ENCODE results near the gene RAD51B.

The RAD51B gene

GRCh38 chr14:67957946-67958345 is 138.4 kb downstream of the RAD51B start:
- DNase-seq (ENCODE audit: extremely low read depth, insufficient read length): no peak
- TF ChIP-seq CTCF (IDR thresholded peaks at IDR 0.05; ENCODE audit: insufficient read depth, low read length, poor library complexity, severe bottlenecking): no peak
- Histone ChIP-seq H3K36me3 (ENCODE audit: control insufficient read depth, insufficient read depth, low read length) (no peaks in the 10 kb centered on the region), H3K4me3 (replicated peaks; ENCODE audit: low read depth, low read length) (no peak overlapping the region), H3K27me3 (replicated peaks; ENCODE audit: control insufficient read depth, insufficient read depth, low read length) (no peaks in the 10 kb centered on the region)

- no peaks in the 10 kb centered on the region for H3K36me3 ChIP-seq (ENCODE audit: control insufficient read depth, insufficient read depth, low read length)
- DNase-seq (ENCODE audit: extremely low read depth, insufficient read length): no peak
- no peaks in the 10 kb centered on the region for H3K27me3 ChIP-seq (replicated peaks; ENCODE audit: control insufficient read depth, insufficient read depth, low read length)
- H3K4me3 ChIP-seq (replicated peaks; ENCODE audit: low read depth, low read length): no peak overlapping the region
- TF ChIP-seq CTCF (IDR thresholded peaks at IDR 0.05; ENCODE audit: insufficient read depth, low read length, poor library complexity, severe bottlenecking): no peak
Measured at GRCh38 chr14:67961676-67962075, 142.1 kb downstream of the RAD51B start.

GRCh38 chr14:67962215-67962644 is 142.7 kb downstream of the RAD51B start:
- Histone ChIP-seq H3K4me3 (replicated peaks; ENCODE audit: low read depth, low read length) (no peak overlapping the region), H3K36me3 (ENCODE audit: control insufficient read depth, insufficient read depth, low read length) (no peaks in the 10 kb centered on the region), H3K27me3 (replicated peaks; ENCODE audit: control insufficient read depth, insufficient read depth, low read length) (no peaks in the 10 kb centered on the region)
- DNase-seq (ENCODE audit: extremely low read depth, insufficient read length): peak; percentile 63
- no peak for TF ChIP-seq CTCF (IDR thresholded peaks at IDR 0.05; ENCODE audit: insufficient read depth, low read length, poor library complexity, severe bottlenecking)

GRCh38 chr14:67963545-67963944 is 144.0 kb downstream of the RAD51B start:
- Histone ChIP-seq H3K27me3 (replicated peaks; ENCODE audit: control insufficient read depth, insufficient read depth, low read length) (no peaks in the 10 kb centered on the region), H3K36me3 (ENCODE audit: control insufficient read depth, insufficient read depth, low read length) (no peaks in the 10 kb centered on the region), H3K4me3 (replicated peaks; ENCODE audit: low read depth, low read length) (no peak overlapping the region)
- DNase-seq (ENCODE audit: extremely low read depth, insufficient read length): no peak
- no peak for TF ChIP-seq CTCF (IDR thresholded peaks at IDR 0.05; ENCODE audit: insufficient read depth, low read length, poor library complexity, severe bottlenecking)

- no peak for TF ChIP-seq CTCF (IDR thresholded peaks at IDR 0.05; ENCODE audit: insufficient read depth, low read length, poor library complexity, severe bottlenecking)
- DNase-seq (ENCODE audit: extremely low read depth, insufficient read length): no peak
- H3K4me3 ChIP-seq (replicated peaks; ENCODE audit: low read depth, low read length): no peak overlapping the region
- H3K36me3 ChIP-seq (ENCODE audit: control insufficient read depth, insufficient read depth, low read length): no peaks in the 10 kb centered on the region
- no peaks in the 10 kb centered on the region for H3K27me3 ChIP-seq (replicated peaks; ENCODE audit: control insufficient read depth, insufficient read depth, low read length)
Measured at GRCh38 chr14:67963960-67964812, 144.6 kb downstream of the RAD51B start.
